Motor neuron (in vitro differentiated cells): ENCODE data around the gene CLEC18A. TPM values are rescaled to one million over a fixed set of nuclear protein-coding genes. Genes with fewer than 3 reads are reported as not detected.

ENCODE experiments used
- total RNA-seq, 8 experiments: library from RNA; unstranded; fragments of 300-600 nt; gene quantifications; 2 replicates each; pipeline versions ENCODE4 v1.2.3 to v1.2.4, GENCODE V29; 2022

The CLEC18A gene
- total RNA-seq, 8 experiments from 2014 or later, result 0.71 to 4.8 (median 1.5) TPM

Other genes starting within 250 kb of the CLEC18A start
- 100 to 1,000 TPM in 2 of 8 experiments, 10 to 100 TPM in 2, 1 to 10 TPM in 4; 4.1 to 120 (median 32.6) TPM for gene NQO1, start 224.8 kb upstream of the CLEC18A start, total RNA-seq
- 10 to 100 TPM; 15.5 to 88.8 (median 35.1) TPM for gene NOB1, start 196.4 kb upstream of the CLEC18A start, total RNA-seq
- 10 to 100 TPM; 10.7 to 28.6 (median 16.0) TPM for gene WWP2, start 189.0 kb upstream of the CLEC18A start, total RNA-seq
- gene PDPR, start 163.0 kb downstream of the CLEC18A start, total RNA-seq, result 10 to 100 TPM; 11.2 to 49.0 (median 16.1) TPM
- gene CLEC18C, start 222.5 kb downstream of the CLEC18A start, total RNA-seq, result 1 to 10 TPM in 5 of 8 experiments, under 1 TPM in 3; 0.49 to 4.7 (median 1.2) TPM